NB4 (cell line): Measurements from ENCODE around the gene PSMD4.

Source experiments
- MYC ChIP-seq: IDR thresholded peaks from 2 replicates; pipeline ENCODE4 v1.6.1; 2011; ENCODE audit warnings: low read depth, low read length
- POLR2A ChIP-seq: IDR thresholded peaks from 2 replicates; pipeline ENCODE4 v1.6.1; 2011; ENCODE audit warnings: mild to moderate bottlenecking; ENCODE audit not compliant: insufficient read length; ENCODE audit errors: extremely low read depth
- TF ChIP-seq, protein P1 (sequence below): IDR thresholded peaks from one replicate; pipeline ENCODE4 v1.5.1; 2012; ENCODE audit warnings: low read depth, low read length
- TF ChIP-seq, protein P2 (sequence below): IDR thresholded peaks from 2 replicates; pipeline ENCODE4 v1.6.1; 2011; ENCODE audit warnings: low read depth, low read length

DNA sequence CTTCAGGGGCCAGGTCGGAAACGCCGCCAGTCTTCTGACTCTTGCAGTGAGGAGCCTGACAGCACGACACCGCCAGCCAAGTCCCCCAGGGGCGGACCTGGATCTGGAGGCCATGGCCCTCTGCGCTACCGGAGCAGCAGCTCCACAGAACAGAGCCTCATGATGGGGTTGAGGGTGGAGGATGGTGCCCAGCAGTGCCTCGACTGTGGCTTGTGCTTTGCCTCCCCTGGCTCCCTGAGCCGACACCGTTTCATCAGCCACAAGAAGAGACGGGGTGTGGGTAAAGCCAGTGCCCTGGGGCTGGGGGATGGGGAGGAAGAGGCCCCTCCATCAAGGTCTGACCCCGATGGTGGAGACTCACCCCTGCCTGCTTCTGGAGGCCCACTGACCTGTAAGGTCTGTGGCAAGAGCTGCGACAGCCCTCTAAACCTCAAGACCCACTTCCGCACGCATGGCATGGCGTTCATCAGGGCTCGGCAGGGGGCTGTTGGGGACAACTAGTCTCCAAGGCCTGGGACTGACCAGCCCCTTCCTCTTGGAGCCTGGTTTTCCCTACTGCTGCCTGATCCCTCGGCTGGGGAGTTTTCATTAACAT lies 36.3 kb downstream of the PSMD4 start:
- TF ChIP-seq, protein P1, sequence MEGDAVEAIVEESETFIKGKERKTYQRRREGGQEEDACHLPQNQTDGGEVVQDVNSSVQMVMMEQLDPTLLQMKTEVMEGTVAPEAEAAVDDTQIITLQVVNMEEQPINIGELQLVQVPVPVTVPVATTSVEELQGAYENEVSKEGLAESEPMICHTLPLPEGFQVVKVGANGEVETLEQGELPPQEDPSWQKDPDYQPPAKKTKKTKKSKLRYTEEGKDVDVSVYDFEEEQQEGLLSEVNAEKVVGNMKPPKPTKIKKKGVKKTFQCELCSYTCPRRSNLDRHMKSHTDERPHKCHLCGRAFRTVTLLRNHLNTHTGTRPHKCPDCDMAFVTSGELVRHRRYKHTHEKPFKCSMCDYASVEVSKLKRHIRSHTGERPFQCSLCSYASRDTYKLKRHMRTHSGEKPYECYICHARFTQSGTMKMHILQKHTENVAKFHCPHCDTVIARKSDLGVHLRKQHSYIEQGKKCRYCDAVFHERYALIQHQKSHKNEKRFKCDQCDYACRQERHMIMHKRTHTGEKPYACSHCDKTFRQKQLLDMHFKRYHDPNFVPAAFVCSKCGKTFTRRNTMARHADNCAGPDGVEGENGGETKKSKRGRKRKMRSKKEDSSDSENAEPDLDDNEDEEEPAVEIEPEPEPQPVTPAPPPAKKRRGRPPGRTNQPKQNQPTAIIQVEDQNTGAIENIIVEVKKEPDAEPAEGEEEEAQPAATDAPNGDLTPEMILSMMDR: no peak
- TF ChIP-seq POLR2A (no peak), MYC (peak; percentile 83)
- TF ChIP-seq, protein P2, sequence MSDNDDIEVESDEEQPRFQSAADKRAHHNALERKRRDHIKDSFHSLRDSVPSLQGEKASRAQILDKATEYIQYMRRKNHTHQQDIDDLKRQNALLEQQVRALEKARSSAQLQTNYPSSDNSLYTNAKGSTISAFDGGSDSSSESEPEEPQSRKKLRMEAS: peak; percentile 64
